HG02642 (cell line): ENCODE measurements around the gene CDH4.

ENCODE experiments used
- ATAC-seq: cut with Tn5 transposase; IDR thresholded peaks from one replicate; pipeline ENCODE4 v1.9.1; 2021; ENCODE audit warnings: mild to moderate bottlenecking; ENCODE audit not compliant: unreplicated experiment, poor library complexity

CDH4 gene

GRCh38 chr20:61251529-61252393 is at the start of gene CDH4:
CDH4 (plus strand) TSS chr20:61252261.
- ATAC-seq: no peak

- ATAC-seq: no peak
Observed at GRCh38 chr20:61203320-61203719, 48.7 kb upstream of the CDH4 start.

GRCh38 chr20:61204206-61204605 is 47.9 kb upstream of the CDH4 start:
- no peak for ATAC-seq

GRCh38 chr20:61205769-61206168 is 46.3 kb upstream of the CDH4 start:
- no peak for ATAC-seq

DNA sequence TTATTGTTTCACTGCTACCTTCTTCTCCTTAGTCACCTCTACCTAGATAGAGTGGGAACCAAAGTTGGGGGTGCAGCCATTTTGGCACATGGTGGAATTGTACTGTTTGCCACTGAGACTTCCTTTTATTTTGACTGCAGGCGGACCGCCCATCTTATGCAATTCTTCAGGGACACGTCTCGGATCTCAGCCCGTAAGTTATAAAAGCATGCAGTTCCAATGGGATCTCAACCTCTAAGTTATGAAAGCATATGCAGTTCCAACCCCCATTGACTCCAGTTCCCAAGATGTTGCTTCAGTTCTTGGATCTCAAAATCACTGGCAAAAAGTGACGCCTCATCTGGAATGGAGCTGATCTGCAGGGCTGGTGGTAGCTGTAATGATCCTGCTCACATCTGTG is 41.2 kb upstream of the CDH4 start:
- ATAC-seq: no peak

DNA sequence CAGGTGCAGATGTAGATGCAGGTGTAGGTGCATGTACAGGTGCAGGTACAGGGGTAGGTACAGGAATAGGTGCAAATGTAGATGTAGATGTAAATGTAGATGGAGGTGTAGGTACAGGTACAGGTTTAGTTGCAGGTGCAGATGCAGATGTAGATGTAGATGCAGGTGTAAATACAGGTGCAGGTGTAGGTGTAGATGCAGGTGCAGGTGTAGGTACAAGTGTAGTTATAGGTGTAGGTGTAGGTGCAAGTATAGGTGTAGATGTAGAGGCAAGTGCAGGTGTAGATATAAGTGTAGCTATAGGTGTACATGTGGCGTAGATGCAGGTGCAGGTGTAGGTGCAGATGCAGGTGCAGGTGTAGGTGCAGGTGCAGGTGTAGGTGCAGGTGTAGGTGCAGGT is 34.2 kb upstream of the CDH4 start:
- no peak for ATAC-seq

DNA sequence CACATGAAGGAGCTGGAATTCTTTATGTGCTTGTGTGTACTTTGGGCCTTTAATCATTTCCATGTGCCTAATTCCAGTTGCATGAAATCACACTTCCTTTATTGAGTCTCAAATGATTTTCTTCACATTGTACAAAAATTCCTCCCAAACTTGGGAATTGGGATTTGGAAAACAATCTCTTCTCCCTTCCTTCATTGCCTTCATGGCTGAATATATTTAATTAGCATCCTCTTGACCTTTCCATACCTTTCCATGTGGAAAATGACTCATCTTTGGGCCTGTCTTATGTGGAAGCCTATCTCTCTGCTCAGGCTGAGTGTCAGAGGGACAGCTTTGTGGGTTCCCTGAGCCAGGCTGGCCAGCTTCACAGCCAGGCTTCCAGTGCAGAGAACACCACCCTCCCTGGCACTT is 33.0 kb upstream of the CDH4 start:
- ATAC-seq: no peak

- no peak for ATAC-seq
Observed at GRCh38 chr20:61220131-61220530, 31.9 kb upstream of the CDH4 start.

DNA sequence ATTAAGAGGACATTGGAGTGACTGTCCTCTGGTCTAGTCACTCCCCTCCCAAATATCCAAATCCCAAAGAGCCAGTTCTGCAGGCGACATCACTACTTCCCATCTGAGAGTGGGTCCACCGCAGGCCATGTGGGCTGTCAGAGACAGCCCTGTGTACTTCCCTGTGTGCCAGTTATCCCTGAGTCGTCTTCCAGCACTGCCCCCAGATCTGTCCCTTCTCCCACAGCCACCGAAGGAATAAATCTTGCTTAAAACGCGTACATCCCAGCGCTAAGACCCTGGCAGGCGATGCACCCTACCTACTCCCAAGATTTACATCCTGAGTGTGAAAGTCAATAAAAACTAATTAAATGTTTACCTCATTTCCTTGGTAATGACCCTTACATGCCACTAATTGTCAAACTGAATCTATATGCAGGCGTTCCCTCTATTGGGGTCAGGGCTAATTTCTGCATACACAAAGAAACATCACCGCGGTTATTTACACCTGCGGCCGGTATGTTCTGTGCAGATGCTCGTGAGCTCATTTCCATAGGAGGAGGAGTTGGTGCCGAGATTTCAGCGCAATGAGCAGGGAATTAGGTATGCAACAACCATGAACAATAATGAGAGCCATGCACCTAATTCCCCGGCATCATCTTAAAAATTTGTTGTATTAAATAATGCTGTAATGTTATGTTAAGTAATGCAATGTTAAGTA is 31.3 kb upstream of the CDH4 start:
- ATAC-seq: no peak

- ATAC-seq: no peak
Observed at GRCh38 chr20:61222699-61223098, 29.4 kb upstream of the CDH4 start.

DNA sequence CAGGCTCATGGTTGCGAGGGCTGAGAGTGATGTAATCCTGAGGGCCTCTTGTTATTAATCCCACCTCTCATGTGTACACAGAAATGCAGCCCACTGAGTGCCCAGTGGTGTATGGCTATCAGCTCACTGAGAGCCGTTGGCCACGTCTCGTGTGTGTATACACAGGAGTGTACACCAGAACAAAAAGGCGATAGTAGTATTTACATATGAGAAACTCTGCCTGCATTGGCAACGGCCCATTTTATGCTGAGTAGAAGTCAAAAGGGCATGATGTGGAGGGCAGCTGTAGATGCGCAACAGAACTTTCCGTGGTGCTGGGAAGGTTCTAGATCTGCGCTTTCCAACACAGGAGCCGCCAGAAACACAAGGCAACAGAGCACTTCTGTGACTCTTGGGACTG is 28.9 kb upstream of the CDH4 start:
- no peak for ATAC-seq

- ATAC-seq: no peak
Observed at GRCh38 chr20:61230166-61230565, 21.9 kb upstream of the CDH4 start.

GRCh38 chr20:61233590-61233989 is 18.5 kb upstream of the CDH4 start:
- ATAC-seq: no peak

- no peak for ATAC-seq
Observed at GRCh38 chr20:61234224-61234890, 17.7 kb upstream of the CDH4 start.

- no peak for ATAC-seq
Observed at GRCh38 chr20:61236713-61237112, 15.3 kb upstream of the CDH4 start.

GRCh38 chr20:61238813-61239212 is 13.2 kb upstream of the CDH4 start:
- ATAC-seq: no peak

DNA sequence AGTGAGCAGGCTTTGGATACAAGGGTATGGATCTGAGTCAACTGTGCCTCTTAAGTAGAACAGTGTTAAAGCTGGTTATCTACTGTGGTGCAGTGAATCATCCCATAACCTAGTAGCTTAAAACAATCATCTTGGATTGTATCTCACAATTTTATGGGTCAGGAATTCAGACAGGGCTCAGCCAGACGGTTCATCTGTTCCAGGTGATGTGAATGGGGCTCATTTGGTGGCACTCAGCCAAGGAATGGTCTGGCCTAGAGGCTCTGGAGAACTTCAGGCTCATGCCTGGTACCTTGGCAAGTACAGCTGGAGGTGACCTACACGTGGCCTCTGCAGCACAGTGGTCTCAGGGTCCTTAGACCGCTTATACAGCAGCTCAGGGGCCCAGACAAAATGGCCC is 11.2 kb upstream of the CDH4 start:
- no peak for ATAC-seq

DNA sequence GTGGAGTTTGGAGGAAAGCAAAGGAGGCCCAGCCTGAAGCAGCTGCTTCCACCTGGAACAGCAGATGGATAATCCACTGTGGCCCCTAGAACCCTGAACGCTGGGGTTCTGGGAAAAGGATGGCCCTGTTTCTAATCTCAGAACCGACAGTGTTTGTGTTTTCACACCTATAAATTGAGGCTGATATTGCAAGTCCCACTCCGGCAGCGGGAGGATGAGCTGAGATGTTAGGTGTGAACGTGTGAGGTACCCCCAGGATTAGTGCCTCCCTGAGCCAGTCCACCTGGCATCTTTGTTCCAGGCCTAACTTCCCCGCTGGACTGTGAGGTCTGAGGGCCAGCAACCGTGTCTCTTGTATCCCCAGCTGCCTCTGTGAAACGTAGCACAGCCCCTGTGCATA is 7.8 kb upstream of the CDH4 start:
- ATAC-seq: no peak

DNA sequence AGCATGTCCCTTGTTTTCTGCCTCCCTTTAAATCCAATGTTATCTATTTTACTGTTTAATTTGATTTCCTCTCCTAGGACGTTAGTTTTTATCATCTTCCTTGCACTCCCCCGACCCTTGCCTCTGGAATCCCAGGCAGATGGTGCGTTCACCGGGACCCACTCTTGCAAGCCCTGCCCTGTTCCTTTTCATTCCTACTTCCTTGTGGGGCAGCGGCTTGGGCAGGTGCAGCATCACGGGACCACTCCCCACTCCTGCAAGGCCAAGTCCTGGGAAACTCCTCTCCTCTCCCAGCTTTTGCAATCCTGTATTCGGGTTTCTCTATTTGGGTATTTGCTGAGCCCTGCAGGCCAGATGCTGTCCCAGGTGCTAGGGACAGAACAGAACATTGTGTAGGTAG is 5.8 kb upstream of the CDH4 start:
- no peak for ATAC-seq

DNA sequence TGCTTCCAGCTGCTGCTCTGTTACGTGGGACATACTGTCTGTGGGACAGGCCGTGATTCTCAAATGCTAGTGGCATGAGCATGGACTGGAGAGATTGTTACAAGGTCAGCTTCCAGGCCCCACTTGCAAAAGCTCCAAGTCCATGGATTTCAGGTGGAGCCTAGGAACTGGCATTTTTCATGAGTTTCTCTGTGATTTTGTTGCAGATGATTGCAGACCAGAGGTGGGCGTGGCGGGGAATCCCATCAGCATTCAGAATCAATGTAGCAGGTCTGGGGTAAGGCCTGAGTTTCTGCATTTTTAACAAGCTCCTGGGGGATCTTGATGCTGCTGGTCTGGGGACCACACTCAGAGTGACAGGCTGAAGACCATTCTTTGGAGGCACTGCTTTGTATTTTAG is 2.4 kb upstream of the CDH4 start:
- ATAC-seq: no peak

DNA sequence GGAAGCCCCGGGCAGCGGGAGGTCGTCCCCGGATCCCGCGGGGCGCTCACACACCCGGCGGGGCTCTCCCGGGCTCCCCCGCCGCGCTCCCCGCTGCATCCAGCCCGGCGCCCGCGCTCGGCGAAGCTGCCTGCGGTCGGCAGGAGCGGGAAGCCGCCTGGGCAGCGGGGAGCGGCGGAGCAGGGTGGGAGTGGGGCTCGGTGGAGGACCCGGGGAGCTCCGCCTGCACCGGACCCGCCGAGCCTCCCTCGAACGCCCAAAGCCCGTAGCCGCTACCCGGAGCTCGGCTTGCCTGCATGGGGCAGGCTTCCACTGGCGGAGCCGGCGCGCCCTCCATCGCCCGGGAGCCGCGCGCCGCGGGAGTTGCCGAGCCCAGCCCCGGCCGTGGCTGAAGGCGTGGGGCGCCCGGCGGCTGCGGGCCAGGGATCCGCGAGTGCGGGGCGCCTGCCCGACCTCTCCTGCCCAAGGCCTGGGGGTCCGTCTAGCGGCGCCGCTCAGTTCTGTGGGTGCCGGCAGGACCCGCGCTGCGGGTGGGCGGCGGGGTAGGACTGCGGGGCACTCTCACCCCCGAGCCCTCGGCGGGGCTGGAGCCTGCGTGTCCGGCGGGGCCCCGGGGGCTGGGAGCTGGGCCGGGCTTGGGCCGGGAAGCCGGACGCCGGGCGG is 671 bp downstream of the CDH4 start:
- no peak for ATAC-seq
